Natural killer cell (primary cell): ENCODE measurements around the gene TENT4B. TPM values are rescaled to one million over a fixed set of nuclear protein-coding genes. Genes with fewer than 3 reads are reported as not detected.

Experiments
- ATAC-seq, 3 donors: fragments of 150-1000 bp in 2 of 3; fragments of 200-7000 bp in 1 of 3; cut with Tn5 transposase; 1 replicate in 1 of 3; 2 replicates in 2 of 3; pipeline ENCODE4 v1.10.0; 2021; ENCODE audit warnings: mild to moderate bottlenecking in 2 of 3, moderate library complexity in 2 of 3
- DNase-seq, 2 donors: peaks; one replicate each; pipeline versions ENCODE4 v3.0.0 to v3.0.0-alpha.2; 2013 to 2021; ENCODE audit warnings: mixed read lengths in 1 of 2
- H3K27ac ChIP-seq: one replicate; pipeline ENCODE4 v1.5.1; 2013; ENCODE audit warnings: mild to moderate bottlenecking, low read length
- H3K27me3 ChIP-seq: one replicate; pipeline ENCODE4 v1.6.1; 2013; ENCODE audit warnings: low read length; ENCODE audit not compliant: control insufficient read depth, insufficient read depth
- H3K36me3 ChIP-seq: one replicate; pipeline ENCODE4 v1.6.1; 2013; ENCODE audit warnings: low read length; ENCODE audit not compliant: control insufficient read depth, insufficient read depth
- H3K4me1 ChIP-seq: one replicate; pipeline ENCODE4 v1.6.1; 2013; ENCODE audit warnings: low read length; ENCODE audit not compliant: control insufficient read depth, insufficient read depth
- H3K4me3 ChIP-seq: one replicate; pipeline ENCODE4 v1.5.1; 2013; ENCODE audit warnings: low read length
- H3K9me3 ChIP-seq: one replicate; pipeline ENCODE4 v1.6.1; 2013; ENCODE audit warnings: low read length; ENCODE audit not compliant: control insufficient read depth, insufficient read depth
- H3K27ac Mint-ChIP-seq, 2 donors: one replicate each; pipeline ENCODE4 v1.8.0; 2022; ENCODE audit warnings: mild to moderate bottlenecking in 2 of 2, mixed read lengths in 2 of 2, moderate library complexity in 1 of 2
- H3K27me3 Mint-ChIP-seq, 2 donors: one replicate each; pipeline ENCODE4 v1.8.0; 2022; ENCODE audit warnings: low read depth in 2 of 2, mixed read lengths in 2 of 2
- H3K36me3 Mint-ChIP-seq: one replicate; pipeline ENCODE4 v1.8.0; 2022; ENCODE audit warnings: mixed read lengths
- H3K4me1 Mint-ChIP-seq, 2 donors: one replicate each; pipeline ENCODE4 v1.8.0; 2022; ENCODE audit warnings: mixed read lengths in 2 of 2
- H3K4me3 Mint-ChIP-seq: one replicate; pipeline ENCODE4 v1.8.0; 2022; ENCODE audit warnings: mild to moderate bottlenecking, moderate library complexity, mixed read lengths
- H3K9me3 Mint-ChIP-seq, 2 donors: one replicate each; pipeline ENCODE4 v1.8.0; 2022; ENCODE audit warnings: mixed read lengths in 2 of 2
- WGBS: methylation state at CpG from one replicate; pipeline ENCODE4 v1.1.7; 2013; ENCODE audit warnings: missing lambda C conversion rate; ENCODE audit not compliant: insufficient coverage; 5-methylcytosine and 5-hydroxymethylcytosine counted together
- intact Hi-C: fragments of 100-400 bp; cut with micrococcal nuclease; formaldehyde crosslinking; loops from one replicate; pipeline ENCODE4 v1.14.2; 2022
- total RNA-seq, 4 donors: library from RNA; stranded (reverse); fragments of 120-200 nt in 1 of 4; gene quantifications; one replicate each; pipeline versions ENCODE4 v1.2.3 to v1.2.4, GENCODE V29; 2013 to 2022
- TF ChIP-seq, protein P1 (sequence below): fragments of 200-600 bp; IDR thresholded peaks from one replicate; pipeline ENCODE4 v1.8.0; 2022; ENCODE audit warnings: antibody characterized with exemption

TENT4B gene
- total RNA-seq, 3 donors from 2014 or later (not counting 1 experiment from before 2014, with no cell fraction given) = 37.5 to 48.7 (median 44.4) TPM

DNA sequence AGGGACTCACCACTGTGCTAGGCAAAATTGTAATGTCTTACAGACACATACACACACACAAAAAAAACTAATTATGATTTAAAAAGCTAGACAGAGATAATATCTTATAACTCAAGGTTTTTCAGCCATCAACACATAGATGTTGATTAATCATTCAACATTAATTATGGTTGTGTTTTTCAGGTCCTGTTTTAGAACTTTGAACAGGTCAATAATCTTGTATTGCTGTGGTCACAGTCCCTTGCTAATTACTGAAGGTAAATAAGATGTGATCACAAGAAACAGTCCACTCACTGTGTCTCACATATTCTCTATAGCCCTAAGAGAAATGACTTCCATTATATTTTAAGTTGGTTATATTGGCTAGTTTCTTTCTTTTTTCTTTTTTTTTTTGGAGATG, 32.4 kb upstream of the TENT4B start:
- no peak for ATAC-seq
- TF ChIP-seq, protein P1, sequence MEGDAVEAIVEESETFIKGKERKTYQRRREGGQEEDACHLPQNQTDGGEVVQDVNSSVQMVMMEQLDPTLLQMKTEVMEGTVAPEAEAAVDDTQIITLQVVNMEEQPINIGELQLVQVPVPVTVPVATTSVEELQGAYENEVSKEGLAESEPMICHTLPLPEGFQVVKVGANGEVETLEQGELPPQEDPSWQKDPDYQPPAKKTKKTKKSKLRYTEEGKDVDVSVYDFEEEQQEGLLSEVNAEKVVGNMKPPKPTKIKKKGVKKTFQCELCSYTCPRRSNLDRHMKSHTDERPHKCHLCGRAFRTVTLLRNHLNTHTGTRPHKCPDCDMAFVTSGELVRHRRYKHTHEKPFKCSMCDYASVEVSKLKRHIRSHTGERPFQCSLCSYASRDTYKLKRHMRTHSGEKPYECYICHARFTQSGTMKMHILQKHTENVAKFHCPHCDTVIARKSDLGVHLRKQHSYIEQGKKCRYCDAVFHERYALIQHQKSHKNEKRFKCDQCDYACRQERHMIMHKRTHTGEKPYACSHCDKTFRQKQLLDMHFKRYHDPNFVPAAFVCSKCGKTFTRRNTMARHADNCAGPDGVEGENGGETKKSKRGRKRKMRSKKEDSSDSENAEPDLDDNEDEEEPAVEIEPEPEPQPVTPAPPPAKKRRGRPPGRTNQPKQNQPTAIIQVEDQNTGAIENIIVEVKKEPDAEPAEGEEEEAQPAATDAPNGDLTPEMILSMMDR = no peak
- Mint-ChIP-seq H3K27ac (no peak overlapping the region), H3K4me1 (no peaks in the 10 kb centered on the region), H3K4me3 (no peak overlapping the region), H3K27me3 (peaks cover 0 to 9% of the 10 kb centered on the region in 2 donors), H3K36me3 (no peaks in the 10 kb centered on the region), H3K9me3 (no peaks in the 10 kb centered on the region)
- Histone ChIP-seq H3K9me3 (no peaks in the 10 kb centered on the region), H3K4me3 (no peak overlapping the region), H3K4me1 (no peaks in the 10 kb centered on the region), H3K36me3 (no peaks in the 10 kb centered on the region), H3K27me3 (no peaks in the 10 kb centered on the region), H3K27ac (no peak overlapping the region)
- intact Hi-C loops = no loop called here
- DNase-seq = no peak

DNA sequence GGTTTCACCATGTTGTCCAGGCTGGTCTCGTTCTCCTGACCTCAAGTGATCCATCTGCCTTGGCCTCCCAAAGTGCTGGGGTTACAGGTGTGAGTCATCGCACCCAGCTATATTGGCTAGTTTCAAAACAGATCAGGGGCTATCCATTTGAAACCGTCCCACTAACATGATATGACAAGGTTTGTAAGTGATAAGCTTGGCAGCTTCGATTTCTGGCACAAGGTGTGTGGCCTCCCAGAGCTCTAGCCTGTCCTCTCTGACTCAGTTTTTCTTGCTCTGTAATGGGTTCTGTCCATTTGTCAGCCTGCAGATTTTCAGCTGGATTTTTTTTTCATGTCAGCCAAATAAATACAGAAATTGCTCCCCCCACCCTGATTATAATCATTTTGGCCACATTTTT, 31.8 kb upstream of the TENT4B start:
- no peaks in the 10 kb centered on the region for H3K9me3 ChIP-seq
- no peak overlapping the region for H3K27ac ChIP-seq
- H3K4me3 ChIP-seq = no peak overlapping the region
- H3K4me1 ChIP-seq = no peaks in the 10 kb centered on the region
- 81% methylated on average over 4 of the region's 4 CpGs for WGBS
- H3K36me3 ChIP-seq = no peaks in the 10 kb centered on the region
- intact Hi-C loops = no loop called here
- Mint-ChIP-seq H3K9me3 (no peaks in the 10 kb centered on the region), H3K4me3 (no peak overlapping the region), H3K27me3 (peaks cover 0 to 9% of the 10 kb centered on the region in 2 donors), H3K27ac (no peak overlapping the region), H3K4me1 (no peaks in the 10 kb centered on the region), H3K36me3 (no peaks in the 10 kb centered on the region)
- ATAC-seq (no peak), DNase-seq (no peak)
- TF ChIP-seq, protein P1 = no peak
- no peaks in the 10 kb centered on the region for H3K27me3 ChIP-seq

DNA sequence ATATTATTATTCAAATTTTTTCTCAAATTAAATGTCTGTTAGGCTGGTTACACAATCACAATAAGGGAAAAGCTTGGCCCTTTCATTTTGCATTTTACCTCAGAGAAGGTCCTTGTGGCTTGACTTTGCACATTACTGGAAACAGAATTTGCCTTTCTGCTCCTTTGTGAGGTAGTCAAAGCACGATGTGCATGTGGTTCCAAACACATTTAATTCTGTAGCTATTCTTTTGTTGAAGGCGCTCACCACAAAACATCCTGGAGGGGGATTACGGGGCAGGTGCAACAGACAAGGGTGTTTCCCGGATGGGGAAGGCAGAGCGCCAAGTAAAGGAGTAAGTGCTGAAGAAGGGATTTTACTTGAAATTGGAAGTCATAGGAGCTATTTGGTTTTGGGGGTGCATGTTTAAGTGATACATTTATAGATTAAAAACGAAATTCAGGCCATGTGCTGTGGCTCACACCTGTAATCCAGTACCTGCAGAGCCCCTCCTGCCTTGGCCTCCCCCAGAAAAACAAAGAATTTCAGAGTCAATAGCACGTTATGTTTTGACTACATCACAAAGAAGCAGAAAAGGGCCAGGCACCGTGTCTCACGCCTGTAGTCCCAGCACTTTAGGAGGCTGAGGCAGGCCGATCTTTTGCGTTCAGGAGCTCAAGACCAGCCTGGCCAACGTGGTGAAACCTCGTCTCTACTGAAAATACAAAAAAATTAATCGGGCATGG, 31.2 kb upstream of the TENT4B start:
- H3K4me3 Mint-ChIP-seq = no peak overlapping the region
- Histone ChIP-seq H3K36me3 (no peaks in the 10 kb centered on the region), H3K9me3 (no peaks in the 10 kb centered on the region), H3K27ac (no peak overlapping the region), H3K27me3 (no peaks in the 10 kb centered on the region), H3K4me3 (no peak overlapping the region), H3K4me1 (no peaks in the 10 kb centered on the region)
- H3K27ac Mint-ChIP-seq = no peak overlapping the region
- 68% methylated on average over 14 of the region's 14 CpGs for WGBS
- ATAC-seq = no peak
- intact Hi-C loops = no loop called here
- TF ChIP-seq, protein P1 = no peak
- DNase-seq = peak in 1 of 2 donors; percentile 77
- H3K27me3 Mint-ChIP-seq = peaks cover 0 to 9% of the 10 kb centered on the region in 2 donors
- no peaks in the 10 kb centered on the region for H3K36me3 Mint-ChIP-seq
- H3K4me1 Mint-ChIP-seq = no peaks in the 10 kb centered on the region
- no peaks in the 10 kb centered on the region for H3K9me3 Mint-ChIP-seq

DNA sequence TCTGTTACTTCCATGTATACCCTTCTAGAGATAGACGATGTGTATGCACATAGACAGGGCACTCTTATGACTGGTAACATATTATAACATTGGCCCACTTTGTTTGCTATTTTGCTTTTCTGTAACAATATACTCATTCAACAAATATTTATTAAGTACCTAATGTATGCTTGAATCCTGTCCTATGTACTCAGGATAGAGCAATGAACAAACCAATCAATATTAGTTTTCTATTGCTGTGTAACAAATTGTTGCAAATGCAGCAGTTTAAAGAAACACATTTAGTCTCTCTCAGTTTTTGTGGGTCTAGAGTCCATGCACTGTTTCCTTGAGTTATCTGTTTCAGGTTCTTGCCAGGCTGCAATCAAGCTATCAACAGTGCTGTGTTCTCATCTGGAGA, 29.7 kb upstream of the TENT4B start:
- peaks cover 0 to 9% of the 10 kb centered on the region in 2 donors for H3K27me3 Mint-ChIP-seq
- WGBS = 100% methylated on average over 1 of the region's 1 CpG
- H3K27ac Mint-ChIP-seq = no peak overlapping the region
- H3K36me3 ChIP-seq = no peaks in the 10 kb centered on the region
- no peak for ATAC-seq
- no peaks in the 10 kb centered on the region for H3K4me1 ChIP-seq
- no peak for DNase-seq
- no peaks in the 10 kb centered on the region for H3K9me3 Mint-ChIP-seq
- H3K36me3 Mint-ChIP-seq = no peaks in the 10 kb centered on the region
- no peaks in the 10 kb centered on the region for H3K27me3 ChIP-seq
- no peak overlapping the region for H3K4me3 Mint-ChIP-seq
- TF ChIP-seq, protein P1 = no peak
- no peaks in the 10 kb centered on the region for H3K4me1 Mint-ChIP-seq
- no peak overlapping the region for H3K27ac ChIP-seq
- intact Hi-C loops = no loop called here
- no peaks in the 10 kb centered on the region for H3K9me3 ChIP-seq
- no peak overlapping the region for H3K4me3 ChIP-seq
